Adrenal gland (tissue), 12 donors: ENCODE measurements around the gene LOXL1. TPM values are rescaled to one million over a fixed set of nuclear protein-coding genes. Genes with fewer than 3 reads are reported as not detected.

Source experiments
- DNase-seq, 7 donors: peaks; one replicate each; pipeline ENCODE4 v3.0.0-alpha.2; 2019 to 2020
- H3K27ac ChIP-seq, 5 donors: fragments of 200-600 bp; sonication (generic) in 4 of 5; 1 replicate in 3 of 5; 2 replicates in 2 of 5; pipeline versions ENCODE4 v1.5.1 to v1.8.0; 2016 to 2020; ENCODE audit warnings: mild to moderate bottlenecking in 1 of 5
- H3K27me3 ChIP-seq: fragments of 200-600 bp; 2 replicates; pipeline ENCODE4 v1.8.0; 2021
- H3K36me3 ChIP-seq, 2 donors: fragments of 200-600 bp; replicated peaks in 1 of 2; 1 replicate in 1 of 2; 2 replicates in 1 of 2; pipeline versions ENCODE4 v1.5.1 to v1.8.0; 2018 to 2022
- H3K4me1 ChIP-seq, 2 donors: fragments of 200-600 bp; replicated peaks in 1 of 2; 1 replicate in 1 of 2; 2 replicates in 1 of 2; pipeline versions ENCODE4 v1.5.1 to v1.8.0; 2018 to 2021
- H3K4me3 ChIP-seq, 4 donors: fragments of 200-600 bp; sonication (generic) in 3 of 4; one replicate each; pipeline ENCODE4 v1.5.1; 2016 to 2018
- H3K9me3 ChIP-seq, 3 donors: fragments of 200-600 bp; sonication (generic) in 1 of 3; replicated peaks in 1 of 3; 1 replicate in 2 of 3; 2 replicates in 1 of 3; pipeline versions ENCODE4 v1.5.1 to v1.8.0; 2016 to 2021
- CTCF ChIP-seq, 6 experiments: fragments of 450-650 bp in 4 of 6; fragments of 200-600 bp in 2 of 6; sonication (generic) in 1 of 6; IDR thresholded peaks; 1 replicate in 5 of 6; 2 replicates in 1 of 6; pipeline versions ENCODE4 v1.5.1 to v1.8.0; 2016 to 2021; ENCODE audit warnings: antibody characterized with exemption in 6 of 6, mild to moderate bottlenecking in 2 of 6, moderate library complexity in 1 of 6
- POLR2A ChIP-seq, 2 donors: fragments of 450-650 bp; IDR thresholded peaks; one replicate each; pipeline ENCODE4 v1.6.1; 2017; ENCODE audit warnings: antibody characterized with exemption in 2 of 2, mild to moderate bottlenecking in 2 of 2, moderate library complexity in 1 of 2
- WGBS, 4 donors: extraction: QIAGEN DNeasy Blood & Tissue Kit in 2 of 4; methylation state at CpG; one replicate each; pipeline versions ENCODE4 v1.1.5 to v1.1.7; 2013 to 2017; 5-methylcytosine and 5-hydroxymethylcytosine counted together
- intact Hi-C, 2 donors: fragments of 100-400 bp; cut with DNase I; formaldehyde crosslinking; loops; one replicate each; pipeline versions ENCODE4 v1.14.1 to v1.15.0; 2022 to 2023
- polyA plus RNA-seq, 3 donors: library from polyadenylated mRNA; stranded (reverse); fragments of 200-250 nt in 2 of 3; fragments of 350-450 nt in 1 of 3; fragmentation: Illumina TruSeq in 1 of 3; extraction: RNeasy Lipid Tissue Mini Kit (QIAGEN cat#74804) in 1 of 3; gene quantifications; one replicate each; pipeline ENCODE4 v1.2.3, GENCODE V29; 2013 to 2014
- total RNA-seq, 9 donors: library from RNA; depleted of rRNA in 4 of 9; stranded (reverse); fragments of >200 nt in 4 of 9; fragments of 120-200 nt in 1 of 9; fragmentation: NEBNext Ultra II Directional in 1 of 9; extraction: Animal tissue kit (Norgen Biotek cat#: 25700) in 1 of 9; gene quantifications; one replicate each; pipeline versions ENCODE4 v1.1.0 to v1.2.4, GENCODE V29; 2013 to 2023
- donor health status: healthy with polysubstance abuse.
- donor health status: Bipolar disorder and iron deficiency.
- donor health status: DM: yes; HTN: yes; CAD: no.
- donor health status: DM: no; HTN: no; CAD: no.
- donor health status: DM: no; HTN: no; CAD: no.
- donor health status: DM: yes; HTN: yes; CAD: no.

LOXL1 gene
- total and polyA plus RNA-seq, 12 donors: 5.3 to 58.0 (median 10.9) TPM

- Histone ChIP-seq H3K9me3 (no peaks in the 10 kb centered on the region), H3K27ac (peak overlapping the region in 2 of 5 donors; percentile 52 to 76), H3K36me3 (no peaks in the 10 kb centered on the region), H3K4me3 (no peak overlapping the region), H3K27me3 (no peaks in the 10 kb centered on the region), H3K4me1 (peaks cover 0 to 18% of the 10 kb centered on the region in 2 donors)
- no peak for DNase-seq
- no peak for TF ChIP-seq POLR2A (IDR thresholded peaks at IDR 0.05)
- TF ChIP-seq CTCF (IDR thresholded peaks at IDR 0.05): no peak
- 75 to 96% (median 83%) methylated on average over 1 of the region's 1 CpG; no CpG with 5 or more reads in 1 of the 4 donors for WGBS, 4 donors
- intact Hi-C loops: no loop called here
Observed at GRCh38 chr15:73941044-73941443, 14.8 kb downstream of the LOXL1 start.

GRCh38 chr15:73941449-73941848 is 15.2 kb downstream of the LOXL1 start:
- WGBS, 4 donors: 81 to 90% (median 82%) methylated on average over 3 of the region's 3 CpGs
- peak overlapping the region in 1 of 5 donors; percentile 76 for H3K27ac ChIP-seq

GRCh38 chr15:73941871-73942635 is 15.8 kb downstream of the LOXL1 start:
- no peaks in the 10 kb centered on the region for H3K36me3 ChIP-seq
- no peak for DNase-seq
- WGBS, 4 donors: 76 to 93% (median 83%) methylated on average over 7 to 10 of the region's 10 CpGs
- intact Hi-C loops: no loop called here
- TF ChIP-seq CTCF (IDR thresholded peaks at IDR 0.05): no peak
- no peak for TF ChIP-seq POLR2A (IDR thresholded peaks at IDR 0.05)
- H3K27me3 ChIP-seq: no peaks in the 10 kb centered on the region
- H3K4me3 ChIP-seq: no peak overlapping the region
- peaks cover 0 to 10% of the 10 kb centered on the region in 2 donors for H3K4me1 ChIP-seq
- H3K9me3 ChIP-seq: no peaks in the 10 kb centered on the region
- H3K27ac ChIP-seq: no peak overlapping the region

More at GRCh38 chr15:73941449-73941848, 15.2 kb downstream of the LOXL1 start:
- H3K9me3 ChIP-seq: no peaks in the 10 kb centered on the region
- H3K27me3 ChIP-seq: no peaks in the 10 kb centered on the region
- no peaks in the 10 kb centered on the region for H3K36me3 ChIP-seq
- DNase-seq: no peak
- intact Hi-C loops: no loop called here
- peaks cover 0 to 16% of the 10 kb centered on the region in 2 donors for H3K4me1 ChIP-seq
- no peak overlapping the region for H3K4me3 ChIP-seq
- TF ChIP-seq CTCF (IDR thresholded peaks at IDR 0.05) (no peak), POLR2A (IDR thresholded peaks at IDR 0.05) (no peak)

- intact Hi-C loops: no loop called here
- Histone ChIP-seq H3K27me3 (no peaks in the 10 kb centered on the region), H3K4me1 (peaks cover 0 to 8% of the 10 kb centered on the region in 2 donors), H3K4me3 (no peak overlapping the region), H3K9me3 (no peaks in the 10 kb centered on the region), H3K27ac (no peak overlapping the region), H3K36me3 (no peaks in the 10 kb centered on the region)
- no peak for DNase-seq
- WGBS, 4 donors: 70 to 86% (median 80%) methylated on average over 3 to 6 of the region's 6 CpGs
- TF ChIP-seq CTCF (IDR thresholded peaks at IDR 0.05): no peak
- TF ChIP-seq POLR2A (IDR thresholded peaks at IDR 0.05): no peak
Observed at GRCh38 chr15:73942751-73943270, 16.5 kb downstream of the LOXL1 start.
